Measurements from ENCODE around the gene PIGQ.
A peak's percentile ranks its signal among the peaks of the same experiment; 100 is the strongest.

- peak in 2 of 3 experiments; percentile 45 to 46 for TF ChIP-seq CTCF (IDR thresholded peaks at IDR 0.05)
- TF ChIP-seq POLR2A (IDR thresholded peaks at IDR 0.05) = peak; percentile 42
Measured at GRCh38 chr16:527015-527903, 42.5 kb upstream of the PIGQ start, which contains the start of gene CAPN15.

Measured in testis (tissue), 2 donors.